NCI-H446 treated with DMSO at 0.1 percent for 48 hours (cell line): ENCODE results near the gene TSPO.

Source experiments
- DNase-seq: peaks from one replicate; lab custom pipeline; 2025; lab: John Stamatoyannopoulos, UW

Gene TSPO

GRCh38 chr22:43159484-43160178, 8.3 kb downstream of the TSPO start:
- no peak for DNase-seq

GRCh38 chr22:43160497-43161126, 9.3 kb downstream of the TSPO start:
- no peak for DNase-seq

GRCh38 chr22:43162412-43163150, 11.2 kb downstream of the TSPO start:
- DNase-seq, result no peak

GRCh38 chr22:43163241-43163795, 12.0 kb downstream of the TSPO start:
- no peak for DNase-seq

- DNase-seq, result no peak
Measured at GRCh38 chr22:43164636-43165035, 13.3 kb downstream of the TSPO start.

- no peak for DNase-seq
Measured at GRCh38 chr22:43166132-43166930, 15.0 kb downstream of the TSPO start.

GRCh38 chr22:43167001-43167589, 15.7 kb downstream of the TSPO start:
- DNase-seq, result no peak

- no peak for DNase-seq
Measured at GRCh38 chr22:43168471-43169309, 17.3 kb downstream of the TSPO start.

- DNase-seq, result no peak
Measured at GRCh38 chr22:43169310-43170130, 18.2 kb downstream of the TSPO start.

GRCh38 chr22:43170131-43170480, 18.7 kb downstream of the TSPO start:
- no peak for DNase-seq

GRCh38 chr22:43171019-43171491, 19.7 kb downstream of the TSPO start:
- no peak for DNase-seq

- no peak for DNase-seq
Measured at GRCh38 chr22:43171607-43172006, 20.2 kb downstream of the TSPO start.

- no peak for DNase-seq
Measured at GRCh38 chr22:43172191-43172590, 20.8 kb downstream of the TSPO start.

GRCh38 chr22:43173566-43173965, 22.2 kb downstream of the TSPO start:
- DNase-seq, result no peak

GRCh38 chr22:43173976-43174720, 22.8 kb downstream of the TSPO start:
- no peak for DNase-seq

- no peak for DNase-seq
Measured at GRCh38 chr22:43174941-43175531, 23.7 kb downstream of the TSPO start.

- no peak for DNase-seq
Measured at GRCh38 chr22:43176090-43176489, 24.7 kb downstream of the TSPO start.

GRCh38 chr22:43177479-43177878, 26.1 kb downstream of the TSPO start:
- no peak for DNase-seq
